GM19328 (cell line): ENCODE results near the gene GSN.

ENCODE experiments used
- ATAC-seq: cut with Tn5 transposase; IDR thresholded peaks from one replicate; pipeline ENCODE4 v1.9.1; 2021; ENCODE audit warnings: mild to moderate bottlenecking, moderate library complexity; ENCODE audit not compliant: unreplicated experiment

The GSN gene

GRCh38 chr9:121348221-121348620 is 80.3 kb downstream of the GSN start:
- no peak for ATAC-seq

- ATAC-seq: no peak
These were observed 81.0 kb downstream of the GSN start for GRCh38 chr9:121349009-121349408.

- no peak for ATAC-seq
These were observed 82.1 kb downstream of the GSN start for GRCh38 chr9:121350036-121350435.

- no peak for ATAC-seq
These were observed 83.1 kb downstream of the GSN start for GRCh38 chr9:121350993-121351561.

GRCh38 chr9:121353241-121354061 is 85.5 kb downstream of the GSN start:
- no peak for ATAC-seq

- no peak for ATAC-seq
These were observed 86.2 kb downstream of the GSN start for GRCh38 chr9:121354141-121354540.

GRCh38 chr9:121354762-121355161 is 86.8 kb downstream of the GSN start:
- ATAC-seq: no peak

- no peak for ATAC-seq
These were observed 89.0 kb downstream of the GSN start for GRCh38 chr9:121357011-121357410.

GRCh38 chr9:121358751-121359150 is 90.8 kb downstream of the GSN start:
- no peak for ATAC-seq

- no peak for ATAC-seq
These were observed 91.7 kb downstream of the GSN start for GRCh38 chr9:121359351-121360294.

- ATAC-seq: no peak
These were observed 92.8 kb downstream of the GSN start for GRCh38 chr9:121360601-121361374.

- ATAC-seq: no peak
These were observed 95.1 kb downstream of the GSN start for GRCh38 chr9:121362813-121363621.

- no peak for ATAC-seq
These were observed 95.6 kb downstream of the GSN start for GRCh38 chr9:121363622-121363961.

- no peak for ATAC-seq
These were observed 96.1 kb downstream of the GSN start for GRCh38 chr9:121364077-121364476.

- no peak for ATAC-seq
These were observed 96.9 kb downstream of the GSN start for GRCh38 chr9:121364886-121365285.

GRCh38 chr9:121365564-121365963 is 97.6 kb downstream of the GSN start:
- ATAC-seq: no peak

GRCh38 chr9:121366611-121367192 is 98.7 kb downstream of the GSN start:
- no peak for ATAC-seq

- ATAC-seq: no peak
These were observed 99.6 kb downstream of the GSN start for GRCh38 chr9:121367306-121368137.

- no peak for ATAC-seq
These were observed 100.2 kb downstream of the GSN start for GRCh38 chr9:121368138-121368522.
